Measurements from ENCODE around the gene KRTAP21-3. TPM values are rescaled to one million over a fixed set of nuclear protein-coding genes. Genes with fewer than 3 reads are reported as not detected.
"Not testable (repeated sequence)": the region's sequence is repeated elsewhere in the genome, so short reads cannot be mapped to it uniquely, and the experiment has no call there.

The KRTAP21-3 gene, protein sequence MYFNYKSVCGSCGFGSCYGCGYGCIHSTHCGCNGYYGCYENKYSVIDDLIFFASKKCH
- not detected for total RNA-seq
- polyA plus RNA-seq, result not detected

DNA sequence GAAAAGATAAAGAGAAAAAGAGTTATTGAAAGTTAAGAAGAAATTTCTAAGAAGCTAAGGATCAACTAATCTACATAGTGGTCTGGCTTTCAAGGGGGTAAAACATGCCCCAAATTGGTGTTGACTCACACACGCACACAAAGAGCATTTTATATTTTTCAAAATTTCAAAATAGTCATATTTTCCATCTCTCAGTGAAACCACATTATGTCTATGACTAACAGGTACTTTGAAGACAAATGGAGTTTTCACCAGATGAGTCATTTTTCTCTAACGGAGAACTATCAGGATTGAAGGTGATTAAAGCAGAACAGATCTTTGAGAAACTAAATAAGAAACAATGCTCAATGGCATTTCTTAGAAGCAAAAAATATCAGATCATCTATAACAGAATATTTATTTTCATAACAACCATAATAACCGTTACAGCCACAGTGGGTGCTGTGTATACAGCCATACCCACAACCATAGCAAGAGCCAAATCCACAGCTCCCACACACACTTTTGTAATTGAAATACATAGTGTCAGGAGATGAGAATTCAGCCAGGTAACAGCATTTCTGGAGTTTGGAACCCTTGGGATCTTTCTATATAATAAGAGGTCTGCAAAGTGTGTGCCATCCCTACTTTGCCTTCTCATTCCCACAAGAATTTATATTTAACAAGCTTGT lies at the start of gene KRTAP21-3:
Gene KRTAP21-3, minus strand, starts transcription at position 539 of the 671 bp plus-strand sequence. Its CDS starts 18 bp downstream, at position 521.
- intact Hi-C loops (cut with DNase I), result no loop called here
- H3K36me3 ChIP-seq, result no peaks in the 10 kb centered on the region
- no peak within 1 kb of the TSS for H3K27ac ChIP-seq
- FAIRE-seq (no peak), ATAC-seq (no peak), DNase-seq (no peak)
- H3K9me3 ChIP-seq, result no peaks in the 10 kb centered on the region
- 78% methylated on average over 3 of the region's 3 CpGs for WGBS, 2 donors
- H3K4me3 ChIP-seq, result no peak within 1 kb of the TSS
- no peaks in the 10 kb centered on the region for H3K4me1 ChIP-seq
- H3K27me3 ChIP-seq, result no peaks in the 10 kb centered on the region
- TF ChIP-seq, protein P1, sequence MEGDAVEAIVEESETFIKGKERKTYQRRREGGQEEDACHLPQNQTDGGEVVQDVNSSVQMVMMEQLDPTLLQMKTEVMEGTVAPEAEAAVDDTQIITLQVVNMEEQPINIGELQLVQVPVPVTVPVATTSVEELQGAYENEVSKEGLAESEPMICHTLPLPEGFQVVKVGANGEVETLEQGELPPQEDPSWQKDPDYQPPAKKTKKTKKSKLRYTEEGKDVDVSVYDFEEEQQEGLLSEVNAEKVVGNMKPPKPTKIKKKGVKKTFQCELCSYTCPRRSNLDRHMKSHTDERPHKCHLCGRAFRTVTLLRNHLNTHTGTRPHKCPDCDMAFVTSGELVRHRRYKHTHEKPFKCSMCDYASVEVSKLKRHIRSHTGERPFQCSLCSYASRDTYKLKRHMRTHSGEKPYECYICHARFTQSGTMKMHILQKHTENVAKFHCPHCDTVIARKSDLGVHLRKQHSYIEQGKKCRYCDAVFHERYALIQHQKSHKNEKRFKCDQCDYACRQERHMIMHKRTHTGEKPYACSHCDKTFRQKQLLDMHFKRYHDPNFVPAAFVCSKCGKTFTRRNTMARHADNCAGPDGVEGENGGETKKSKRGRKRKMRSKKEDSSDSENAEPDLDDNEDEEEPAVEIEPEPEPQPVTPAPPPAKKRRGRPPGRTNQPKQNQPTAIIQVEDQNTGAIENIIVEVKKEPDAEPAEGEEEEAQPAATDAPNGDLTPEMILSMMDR (IDR thresholded peaks at IDR 0.05), result no peak

DNA sequence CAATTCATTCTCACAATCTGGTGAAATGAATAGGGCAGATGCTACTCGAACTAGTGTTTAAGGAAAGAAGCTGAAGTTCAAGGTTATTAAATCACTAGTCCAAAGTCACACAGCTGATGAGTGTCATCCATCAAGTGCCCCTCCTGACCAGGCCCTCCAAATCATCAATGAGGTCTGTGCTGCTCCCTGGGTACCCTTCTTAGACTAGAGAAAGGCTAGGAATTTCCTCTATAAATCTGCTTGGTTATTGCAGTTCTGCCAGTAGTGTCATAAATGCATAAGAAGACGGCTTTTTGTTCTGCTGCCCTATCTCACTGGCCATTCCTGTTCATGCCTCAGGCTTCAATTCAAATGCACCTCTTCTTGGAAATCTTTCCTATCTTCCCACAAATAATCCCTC lies 42.2 kb upstream of the KRTAP21-3 start:
- H3K9me3 ChIP-seq, result no peaks in the 10 kb centered on the region
- DNase-seq (no peak), ATAC-seq (no peak), FAIRE-seq (no peak)
- H3K36me3 ChIP-seq, result no peaks in the 10 kb centered on the region
- intact Hi-C loops (cut with DNase I), result no loop called here
- H3K27ac ChIP-seq, result no peak overlapping the region
- TF ChIP-seq, protein P1 (IDR thresholded peaks at IDR 0.05), result no peak
- H3K27me3 ChIP-seq, result no peaks in the 10 kb centered on the region
- H3K4me3 ChIP-seq, result no peak overlapping the region
- no peaks in the 10 kb centered on the region for H3K4me1 ChIP-seq
- 71 to 78% methylated on average over 2 of the region's 2 CpGs for WGBS, 2 donors

DNA sequence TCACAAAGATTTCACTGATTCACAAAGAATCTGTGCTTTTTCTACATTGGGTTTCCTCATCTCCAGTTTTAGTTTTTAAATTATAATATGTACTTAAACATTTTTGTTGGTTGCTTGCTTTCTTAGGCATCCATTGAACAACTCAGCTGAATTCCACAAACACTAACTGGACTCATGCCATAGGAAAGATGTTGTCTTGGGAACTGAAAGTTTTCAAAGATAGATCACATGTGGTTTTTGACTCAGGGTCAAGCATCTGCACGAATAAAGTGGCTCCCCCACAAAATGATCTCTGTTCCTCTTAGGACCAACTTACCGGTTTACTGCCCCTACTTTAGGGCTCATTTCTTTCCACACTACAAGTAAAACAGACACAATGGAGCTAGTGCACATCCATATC lies 39.7 kb upstream of the KRTAP21-3 start:
- Histone ChIP-seq H3K27ac (no peak overlapping the region), H3K27me3 (no peaks in the 10 kb centered on the region), H3K36me3 (no peaks in the 10 kb centered on the region), H3K4me1 (no peaks in the 10 kb centered on the region), H3K9me3 (no peaks in the 10 kb centered on the region), H3K4me3 (no peak overlapping the region)
- DNase-seq (no peak), ATAC-seq (no peak), FAIRE-seq (no peak)
- intact Hi-C loops (cut with DNase I), result no loop called here
- TF ChIP-seq, protein P1 (IDR thresholded peaks at IDR 0.05), result no peak
- 63 to 64% methylated on average over 2 of the region's 2 CpGs for WGBS, 2 donors

DNA sequence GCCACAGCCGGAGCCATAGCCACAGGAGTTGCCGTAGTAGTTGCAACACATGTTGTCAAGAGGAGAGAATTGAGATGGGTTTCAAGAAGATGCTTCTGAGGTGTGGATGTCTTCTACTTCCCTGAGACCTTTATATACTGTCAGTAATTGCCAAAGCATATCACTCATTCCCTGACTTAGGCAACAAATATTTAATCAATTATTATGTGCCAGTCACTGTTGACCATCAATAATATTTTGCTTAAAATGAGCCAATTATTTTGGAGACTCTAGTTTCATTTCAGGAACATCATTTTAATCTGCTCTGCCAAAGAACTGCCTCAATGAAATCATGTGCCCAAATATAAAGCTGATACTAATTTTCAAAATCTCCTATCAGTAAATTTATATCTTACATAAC lies 36.8 kb upstream of the KRTAP21-3 start, which contains the start of gene KRTAP21-1:
Gene KRTAP21-1, minus strand, starts transcription at position 101 of the 400 bp plus-strand sequence. Its CDS starts 50 bp downstream, at position 51.
- DNase-seq; H3K27ac ChIP-seq; H3K4me1 ChIP-seq; H3K4me3 ChIP-seq; FAIRE-seq; H3K9me3 ChIP-seq; H3K36me3 ChIP-seq; H3K27me3 ChIP-seq; intact Hi-C loops (cut with DNase I); ATAC-seq: not testable (repeated sequence)
- WGBS, 2 donors, result 93 to 95% methylated on average over 2 of the region's 2 CpGs

DNA sequence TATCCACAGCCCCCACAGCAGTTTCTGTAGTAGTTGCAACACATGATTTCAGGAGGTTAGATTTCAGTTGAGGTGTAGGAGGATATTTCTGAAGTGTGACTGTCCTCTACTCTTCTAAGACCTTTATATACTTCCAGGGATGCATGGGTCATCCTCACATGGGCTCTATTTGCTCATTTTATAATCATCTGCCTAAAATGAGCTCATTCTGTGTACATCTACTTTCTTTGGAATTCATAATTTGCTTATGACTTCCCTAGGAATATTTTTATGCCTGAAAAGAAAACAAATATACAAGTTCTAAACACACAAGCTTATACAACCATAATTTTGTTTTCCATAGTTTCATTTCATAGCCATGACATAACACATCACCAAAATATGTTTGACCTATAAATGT lies 28.6 kb upstream of the KRTAP21-3 start, which contains the start of gene KRTAP21-2:
Gene KRTAP21-2, minus strand, starts transcription at position 101 of the 400 bp plus-strand sequence. Its CDS starts 57 bp downstream, at position 44.
- Histone ChIP-seq H3K9me3 (no peaks in the 10 kb centered on the region), H3K4me3 (no peak within 1 kb of the TSS), H3K27me3 (no peaks in the 10 kb centered on the region), H3K4me1 (no peaks in the 10 kb centered on the region), H3K36me3 (no peaks in the 10 kb centered on the region), H3K27ac (no peak within 1 kb of the TSS)
- ATAC-seq (no peak), FAIRE-seq (no peak), DNase-seq (no peak)
- TF ChIP-seq, protein P1 (IDR thresholded peaks at IDR 0.05), result no peak
- intact Hi-C loops (cut with DNase I), result no loop called here
